ENCODE measurements around the gene ZNF496.
"Not testable (repeated sequence)": the region's sequence is repeated elsewhere in the genome, so short reads cannot be mapped to it uniquely, and the experiment has no call there.

The ZNF496 gene

DNA sequence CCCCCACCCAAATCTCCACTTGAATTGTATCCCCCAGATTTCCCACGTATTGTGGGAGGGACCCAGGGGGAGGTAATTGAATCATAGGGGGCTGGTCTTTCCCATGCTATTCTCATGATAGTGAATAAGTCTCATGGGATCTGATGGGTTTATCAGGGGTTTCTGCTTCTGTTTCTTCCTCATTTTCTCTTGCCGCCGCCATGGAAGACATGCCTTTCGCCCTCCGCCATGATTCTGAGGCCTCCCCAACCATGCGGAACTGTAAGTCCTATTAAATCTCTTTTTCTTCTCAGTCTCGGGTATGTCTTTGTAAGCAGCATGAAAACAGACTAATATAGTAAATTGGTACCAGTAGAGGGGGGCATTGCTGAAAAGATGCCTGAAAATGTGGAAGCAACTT, 33.4 kb upstream of the ZNF496 start:
- Mint-ChIP-seq H3K4me1 (ENCODE audit: low read depth) (peaks cover 12% of the 10 kb centered on the region), H3K27ac (no peak overlapping the region), H3K4me3 (no peak overlapping the region), H3K9me3 (no peaks in the 10 kb centered on the region), H3K27me3 (peaks cover 73% of the 10 kb centered on the region), H3K36me3 (ENCODE audit: low read depth) (no peaks in the 10 kb centered on the region)
- DNase-seq = no peak

DNA sequence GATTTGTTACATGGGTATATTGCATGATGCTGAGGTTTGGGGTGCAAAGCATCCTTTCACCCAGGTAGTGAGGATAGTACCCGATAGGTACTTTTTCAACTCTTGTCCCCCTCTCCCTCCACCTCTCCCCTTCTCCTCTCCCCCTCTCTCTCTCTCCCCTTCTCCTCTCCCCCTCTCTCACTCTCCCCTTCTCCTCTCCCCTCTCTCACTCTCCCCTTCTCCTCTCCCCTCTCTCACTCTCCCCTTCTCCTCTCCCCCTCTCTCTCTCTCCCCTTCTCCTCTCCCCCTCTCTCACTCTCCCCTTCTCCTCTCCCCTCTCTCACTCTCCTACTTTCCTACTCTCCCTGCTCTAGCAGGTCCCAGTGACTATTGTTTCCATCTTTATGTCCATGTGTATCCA, 31.3 kb upstream of the ZNF496 start:
- not testable (repeated sequence) for H3K36me3 Mint-ChIP-seq (ENCODE audit: low read depth); H3K4me3 Mint-ChIP-seq; H3K9me3 Mint-ChIP-seq; DNase-seq; H3K27ac Mint-ChIP-seq
- Mint-ChIP-seq H3K4me1 (ENCODE audit: low read depth) (peaks cover 12% of the 10 kb centered on the region), H3K27me3 (peaks cover 81% of the 10 kb centered on the region)

DNA sequence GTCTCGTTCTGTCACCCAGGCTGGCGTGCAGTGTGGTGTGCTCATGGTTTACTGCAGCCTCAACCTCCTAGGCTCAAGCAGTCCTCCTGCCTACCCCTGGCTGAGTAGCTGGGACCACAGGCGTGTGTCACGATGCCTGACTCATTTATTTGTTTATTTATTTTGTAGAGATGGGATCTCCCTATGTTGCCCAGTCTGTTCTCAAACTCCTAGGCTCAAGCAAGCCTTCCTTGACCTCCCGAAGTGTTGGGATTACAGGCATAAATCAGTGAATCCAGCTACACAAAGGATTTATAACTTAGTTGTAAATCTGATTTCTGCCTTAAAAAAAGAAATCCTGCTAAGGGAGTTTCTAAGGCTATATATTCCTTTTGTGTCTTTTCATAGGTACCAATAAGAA, 30.5 kb upstream of the ZNF496 start:
- H3K4me1 Mint-ChIP-seq (ENCODE audit: low read depth) = peaks cover 12% of the 10 kb centered on the region
- H3K27me3 Mint-ChIP-seq = peaks cover 78% of the 10 kb centered on the region
- no peaks in the 10 kb centered on the region for H3K9me3 Mint-ChIP-seq
- no peak for DNase-seq
- H3K4me3 Mint-ChIP-seq = no peak overlapping the region
- H3K36me3 Mint-ChIP-seq (ENCODE audit: low read depth) = no peaks in the 10 kb centered on the region
- no peak overlapping the region for H3K27ac Mint-ChIP-seq

DNA sequence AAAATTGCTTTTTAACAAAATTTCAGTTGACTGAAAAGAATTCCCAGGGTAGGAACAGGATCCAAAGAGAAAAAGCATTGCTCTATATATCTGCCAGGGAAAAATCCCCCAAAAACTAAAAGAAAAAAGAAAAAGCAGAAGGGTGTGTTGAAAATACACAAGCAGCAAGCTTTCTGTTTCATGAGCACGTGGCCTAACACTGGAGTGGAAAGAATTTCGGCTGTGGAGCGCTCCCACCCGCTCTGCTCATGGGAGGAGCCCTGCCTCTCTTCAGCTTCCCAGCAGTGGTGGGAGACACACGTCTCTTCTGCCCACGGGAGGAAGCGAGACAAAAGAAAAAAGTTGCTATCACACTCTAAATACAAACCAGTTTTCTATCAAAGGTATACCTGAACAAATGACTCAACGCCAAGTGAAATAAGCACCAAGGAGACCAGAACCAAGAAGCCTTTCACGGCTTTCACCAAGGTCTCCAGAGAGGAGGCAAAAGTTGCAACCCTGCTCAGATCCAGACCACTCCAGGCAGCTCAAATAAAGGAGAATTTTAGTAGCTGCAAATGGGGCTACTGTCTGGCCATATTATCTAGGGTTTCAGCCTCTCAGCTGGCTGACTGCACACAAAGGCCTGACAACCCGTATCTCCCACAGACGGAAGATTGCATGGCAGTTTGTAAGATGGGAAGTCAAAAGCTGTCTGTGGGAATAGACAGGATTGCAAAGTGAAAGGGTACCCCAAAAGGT, 29.5 kb upstream of the ZNF496 start:
- peaks cover 75% of the 10 kb centered on the region for H3K27me3 Mint-ChIP-seq
- H3K4me1 Mint-ChIP-seq (ENCODE audit: low read depth) = peaks cover 12% of the 10 kb centered on the region
- no peak for DNase-seq
- H3K27ac Mint-ChIP-seq = no peak overlapping the region
- no peaks in the 10 kb centered on the region for H3K36me3 Mint-ChIP-seq (ENCODE audit: low read depth)
- no peak overlapping the region for H3K4me3 Mint-ChIP-seq
- H3K9me3 Mint-ChIP-seq = no peaks in the 10 kb centered on the region

DNA sequence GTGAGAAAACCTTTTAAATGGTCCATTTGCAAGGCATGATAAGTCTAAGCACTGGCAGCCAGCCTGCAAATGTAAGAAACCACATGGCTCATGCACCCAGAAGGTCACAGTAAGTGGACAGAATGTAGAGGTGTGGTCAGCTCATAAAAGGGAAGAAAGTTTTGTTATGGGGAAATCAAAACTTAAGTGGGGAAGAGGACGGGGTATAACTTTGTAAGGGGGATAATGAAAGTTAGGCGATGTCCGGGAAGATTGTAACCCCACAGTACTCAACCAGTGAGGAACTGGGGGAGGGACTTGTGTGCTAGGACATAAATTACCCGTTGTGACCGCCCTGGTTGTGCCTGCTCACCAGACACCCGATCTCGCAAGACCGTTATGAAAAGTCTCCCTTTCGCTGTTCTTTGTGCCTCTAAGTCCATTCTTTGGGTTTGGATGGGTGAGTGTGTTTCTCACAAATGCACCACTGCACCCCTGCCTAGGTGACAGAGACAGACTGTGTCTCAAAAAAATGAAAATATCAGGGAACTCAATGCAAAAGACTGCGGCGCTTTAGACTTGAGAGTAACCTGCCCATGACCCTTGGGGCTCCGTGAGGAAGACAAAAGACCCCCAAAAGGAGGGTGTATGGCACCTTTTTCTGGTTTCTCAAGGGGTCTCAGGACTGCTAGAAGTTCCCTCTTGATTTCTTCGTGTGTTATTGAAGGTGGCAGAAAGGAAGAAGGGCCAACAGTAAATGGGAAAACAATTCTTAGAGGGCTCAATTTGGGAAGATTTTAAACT, 28.6 kb upstream of the ZNF496 start:
- Mint-ChIP-seq H3K27ac (no peak overlapping the region), H3K4me1 (ENCODE audit: low read depth) (peaks cover 12% of the 10 kb centered on the region), H3K36me3 (ENCODE audit: low read depth) (no peaks in the 10 kb centered on the region), H3K4me3 (no peak overlapping the region), H3K9me3 (no peaks in the 10 kb centered on the region), H3K27me3 (peaks cover 75% of the 10 kb centered on the region)
- no peak for DNase-seq

DNA sequence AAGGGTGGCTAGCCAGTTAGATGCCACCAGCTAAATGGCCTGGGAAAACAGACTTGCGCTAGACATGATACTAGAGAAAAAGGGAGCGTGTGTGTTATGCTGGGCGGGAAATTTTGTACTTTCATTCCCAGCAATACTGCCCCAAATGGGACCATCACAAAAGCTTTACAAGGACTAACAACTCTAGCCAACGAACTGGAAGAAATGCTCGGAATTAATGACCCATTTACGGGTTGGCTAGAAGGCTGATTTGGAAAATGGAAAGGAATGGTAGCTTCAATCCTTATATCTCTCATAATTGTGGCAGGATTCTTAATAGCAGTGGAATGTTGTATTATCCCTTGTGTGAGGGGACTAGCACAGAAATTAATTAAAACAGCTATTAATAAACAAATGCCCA, 27.9 kb upstream of the ZNF496 start:
- H3K36me3 Mint-ChIP-seq (ENCODE audit: low read depth) = no peaks in the 10 kb centered on the region
- peaks cover 69% of the 10 kb centered on the region for H3K27me3 Mint-ChIP-seq
- no peak overlapping the region for H3K27ac Mint-ChIP-seq
- no peaks in the 10 kb centered on the region for H3K9me3 Mint-ChIP-seq
- no peak overlapping the region for H3K4me3 Mint-ChIP-seq
- DNase-seq = no peak
- H3K4me1 Mint-ChIP-seq (ENCODE audit: low read depth) = peaks cover 12% of the 10 kb centered on the region

DNA sequence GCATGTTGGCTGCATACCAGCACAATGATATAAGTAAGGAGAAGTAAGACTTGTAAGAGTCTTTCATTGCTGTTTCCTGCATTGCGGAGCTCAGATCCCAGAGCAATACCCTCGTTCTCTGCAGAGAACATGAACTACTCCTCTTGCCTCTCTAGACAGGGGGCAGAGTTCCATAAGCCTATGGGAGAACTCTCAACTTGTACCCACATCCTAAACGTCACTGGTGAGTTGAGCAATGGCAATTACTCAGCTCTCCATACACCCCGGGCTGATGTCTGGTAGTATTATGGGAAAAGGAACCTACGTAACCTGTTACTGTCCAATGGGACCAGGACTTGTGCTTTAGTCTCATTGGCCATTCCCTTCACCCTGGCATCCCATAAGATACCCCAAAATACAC, 27.3 kb upstream of the ZNF496 start:
- peaks cover 68% of the 10 kb centered on the region for H3K27me3 Mint-ChIP-seq
- DNase-seq = no peak
- H3K4me1 Mint-ChIP-seq (ENCODE audit: low read depth) = peaks cover 12% of the 10 kb centered on the region
- no peak overlapping the region for H3K4me3 Mint-ChIP-seq
- H3K36me3 Mint-ChIP-seq (ENCODE audit: low read depth) = no peaks in the 10 kb centered on the region
- H3K9me3 Mint-ChIP-seq = no peaks in the 10 kb centered on the region
- H3K27ac Mint-ChIP-seq = no peak overlapping the region

GRCh38 chr1:247357781-247358211, 26.1 kb upstream of the ZNF496 start:
- Mint-ChIP-seq H3K9me3 (no peaks in the 10 kb centered on the region), H3K4me1 (ENCODE audit: low read depth) (peaks cover 12% of the 10 kb centered on the region), H3K27me3 (peaks cover 62% of the 10 kb centered on the region), H3K4me3 (no peak overlapping the region), H3K36me3 (ENCODE audit: low read depth) (no peaks in the 10 kb centered on the region), H3K27ac (no peak overlapping the region)
- DNase-seq = no peak

- Mint-ChIP-seq H3K27me3 (peaks cover 68% of the 10 kb centered on the region), H3K36me3 (ENCODE audit: low read depth) (no peaks in the 10 kb centered on the region), H3K4me1 (ENCODE audit: low read depth) (peaks cover 12% of the 10 kb centered on the region), H3K4me3 (no peak overlapping the region), H3K27ac (no peak overlapping the region), H3K9me3 (no peaks in the 10 kb centered on the region)
- DNase-seq = no peak
Observed at GRCh38 chr1:247357052-247357780, 25.5 kb upstream of the ZNF496 start.

GRCh38 chr1:247355160-247355559, 23.5 kb upstream of the ZNF496 start:
- DNase-seq; H3K36me3 Mint-ChIP-seq (ENCODE audit: low read depth); H3K9me3 Mint-ChIP-seq; H3K4me1 Mint-ChIP-seq (ENCODE audit: low read depth); H3K4me3 Mint-ChIP-seq; H3K27ac Mint-ChIP-seq: not testable (repeated sequence)
- H3K27me3 Mint-ChIP-seq = peaks cover 60% of the 10 kb centered on the region

DNA sequence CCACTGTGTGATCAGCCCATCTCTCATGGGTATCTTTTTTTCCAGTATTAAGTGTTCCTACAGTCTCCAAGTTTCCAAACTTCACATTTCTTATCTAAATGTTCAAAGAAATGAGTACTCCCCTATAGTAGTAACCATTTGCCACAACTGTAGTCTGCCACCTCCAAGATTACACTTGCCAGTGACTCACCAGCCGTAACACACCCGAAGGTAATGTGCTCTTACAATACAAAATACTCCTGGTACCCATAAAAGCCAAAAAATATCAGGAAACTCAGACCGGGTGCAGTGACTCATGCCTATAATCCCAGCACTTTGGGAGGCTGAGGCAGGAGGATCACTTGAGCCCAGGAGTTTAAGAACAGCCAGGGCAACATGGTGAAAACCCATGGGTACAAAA, 20.5 kb upstream of the ZNF496 start:
- peaks cover 50% of the 10 kb centered on the region for H3K27me3 Mint-ChIP-seq
- H3K36me3 Mint-ChIP-seq (ENCODE audit: low read depth) = no peaks in the 10 kb centered on the region
- H3K4me1 Mint-ChIP-seq (ENCODE audit: low read depth) = peaks cover 9% of the 10 kb centered on the region
- H3K4me3 Mint-ChIP-seq = no peak overlapping the region
- DNase-seq = no peak
- H3K9me3 Mint-ChIP-seq = peaks cover 2% of the 10 kb centered on the region
- no peak overlapping the region for H3K27ac Mint-ChIP-seq

DNA sequence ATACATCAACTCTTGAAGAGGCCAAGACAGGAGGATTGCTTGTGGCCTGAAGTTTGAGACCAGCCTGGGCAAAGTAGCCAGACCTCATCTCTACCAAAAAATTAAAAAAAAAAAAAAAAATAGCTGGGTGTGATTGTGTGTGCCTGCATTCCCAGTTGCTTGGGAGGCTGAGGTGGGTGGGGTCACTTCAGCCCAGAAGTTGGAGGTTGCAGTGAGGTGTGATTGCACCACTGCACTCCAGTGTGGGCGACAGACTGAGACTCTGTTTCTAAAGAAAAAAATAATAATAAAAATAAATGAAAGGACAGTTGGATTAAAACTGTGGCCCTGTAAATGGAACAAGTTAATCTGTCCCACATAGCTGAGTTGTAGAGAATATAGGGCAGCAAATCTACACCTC, 18.9 kb upstream of the ZNF496 start:
- no peak overlapping the region for H3K4me3 Mint-ChIP-seq
- DNase-seq = no peak
- no peak overlapping the region for H3K27ac Mint-ChIP-seq
- H3K27me3 Mint-ChIP-seq = peaks cover 36% of the 10 kb centered on the region
- no peaks in the 10 kb centered on the region for H3K36me3 Mint-ChIP-seq (ENCODE audit: low read depth)
- H3K9me3 Mint-ChIP-seq = peaks cover 2% of the 10 kb centered on the region
- peaks cover 9% of the 10 kb centered on the region for H3K4me1 Mint-ChIP-seq (ENCODE audit: low read depth)

DNA sequence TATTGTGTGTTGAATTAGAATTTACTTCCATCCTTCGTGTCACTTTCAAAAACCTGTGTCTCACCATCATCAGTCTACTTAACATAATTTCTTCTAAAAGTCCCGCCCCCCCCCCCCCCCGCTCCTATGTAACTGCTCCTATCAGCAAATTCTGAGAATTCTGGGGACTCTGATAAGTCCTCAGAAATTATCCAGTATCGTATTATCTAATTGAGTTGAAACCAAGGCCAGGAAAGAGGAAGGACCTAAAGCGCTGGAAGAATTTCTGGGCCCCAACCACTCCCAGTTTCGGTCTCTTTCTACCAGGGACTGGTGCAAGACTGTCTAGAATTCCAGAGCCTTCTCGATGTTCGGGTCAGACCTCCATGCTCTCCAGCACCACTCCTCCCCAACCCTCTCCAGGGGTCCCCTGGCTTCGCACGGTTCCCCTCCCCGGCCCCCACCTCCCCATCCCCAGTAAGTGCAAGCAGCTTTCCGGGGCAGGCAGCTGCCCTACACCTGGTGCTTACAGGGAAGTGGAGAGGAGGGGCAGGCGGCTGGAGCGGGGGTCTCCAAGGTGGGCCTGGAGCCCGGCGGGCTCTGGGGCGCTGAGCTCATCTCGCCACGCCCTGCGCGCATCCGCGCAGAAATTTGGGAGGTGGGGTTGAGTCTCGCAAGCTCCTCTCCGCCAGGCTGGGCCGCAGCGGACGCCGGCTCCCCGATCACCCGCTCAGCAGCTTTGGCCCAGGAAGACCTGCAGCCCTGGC, 16.0 kb upstream of the ZNF496 start:
- H3K27ac Mint-ChIP-seq = no peak overlapping the region
- peaks cover 2% of the 10 kb centered on the region for H3K9me3 Mint-ChIP-seq
- no peaks in the 10 kb centered on the region for H3K36me3 Mint-ChIP-seq (ENCODE audit: low read depth)
- H3K4me3 Mint-ChIP-seq = no peak overlapping the region
- H3K27me3 Mint-ChIP-seq = peaks cover 26% of the 10 kb centered on the region
- H3K4me1 Mint-ChIP-seq (ENCODE audit: low read depth) = peaks cover 19% of the 10 kb centered on the region
- DNase-seq = no peak

- no peak for DNase-seq
- H3K4me3 Mint-ChIP-seq = no peak overlapping the region
- H3K4me1 Mint-ChIP-seq (ENCODE audit: low read depth) = peaks cover 22% of the 10 kb centered on the region
- H3K27ac Mint-ChIP-seq = no peak overlapping the region
- peaks cover 16% of the 10 kb centered on the region for H3K27me3 Mint-ChIP-seq
- peaks cover 2% of the 10 kb centered on the region for H3K36me3 Mint-ChIP-seq (ENCODE audit: low read depth)
- H3K9me3 Mint-ChIP-seq = peaks cover 2% of the 10 kb centered on the region
Observed at GRCh38 chr1:247345881-247346280, 14.2 kb upstream of the ZNF496 start.
